Posterior vena cava (tissue), 2 donors: ENCODE data around the gene JAKMIP3. TPM values are rescaled to one million over a fixed set of nuclear protein-coding genes. Genes with fewer than 3 reads are reported as not detected.
"Not testable (repeated sequence)": the region's sequence is repeated elsewhere in the genome, so short reads cannot be mapped to it uniquely, and the experiment has no call there.

ENCODE experiments used
- DNase-seq: peaks from one replicate; pipeline ENCODE4 v3.0.0-alpha.2; 2020; ENCODE audit warnings: low spot score
- intact Hi-C, 2 donors: fragments of 100-400 bp; cut with DNase I; formaldehyde crosslinking; loops; one replicate each; pipeline versions ENCODE4 v1.14.1 to v1.14.2; 2022 to 2023
- total RNA-seq, 2 donors: library from RNA; stranded (reverse); fragmentation: NEBNext Ultra II Directional; extraction: Animal tissue kit (Norgen Biotek cat#: 25700); gene quantifications; one replicate each; pipeline ENCODE4 v1.2.1, GENCODE V29; 2021
- donor health status: DM: yes; HTN: yes; CAD: no.
- donor health status: DM: yes; HTN: yes; CAD: no.

The JAKMIP3 gene
- total RNA-seq, 2 donors from 2014 or later = 0.60 to 0.62 TPM

DNA sequence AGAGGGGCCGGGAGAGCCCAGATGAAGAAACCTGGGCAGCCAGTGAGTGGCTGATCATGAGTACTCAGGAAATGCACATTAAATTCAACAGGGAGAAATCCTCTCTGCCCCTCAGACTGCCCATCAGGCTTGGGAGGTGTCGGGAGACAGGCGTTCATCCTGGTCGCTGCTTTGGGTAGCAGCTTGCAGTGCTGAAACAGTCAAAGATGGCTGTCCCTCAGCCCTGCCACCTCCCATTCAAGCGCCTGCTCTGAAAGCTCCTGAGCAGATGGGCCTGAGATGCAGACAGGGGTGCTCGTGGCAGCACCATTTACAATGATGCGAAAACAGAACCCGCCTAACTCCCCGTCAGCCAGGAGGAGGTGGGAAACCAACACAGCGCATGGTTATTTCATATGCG lies 3.6 kb upstream of the JAKMIP3 start:
- intact Hi-C loops = no loop called here
- DNase-seq = peak; percentile 49

DNA sequence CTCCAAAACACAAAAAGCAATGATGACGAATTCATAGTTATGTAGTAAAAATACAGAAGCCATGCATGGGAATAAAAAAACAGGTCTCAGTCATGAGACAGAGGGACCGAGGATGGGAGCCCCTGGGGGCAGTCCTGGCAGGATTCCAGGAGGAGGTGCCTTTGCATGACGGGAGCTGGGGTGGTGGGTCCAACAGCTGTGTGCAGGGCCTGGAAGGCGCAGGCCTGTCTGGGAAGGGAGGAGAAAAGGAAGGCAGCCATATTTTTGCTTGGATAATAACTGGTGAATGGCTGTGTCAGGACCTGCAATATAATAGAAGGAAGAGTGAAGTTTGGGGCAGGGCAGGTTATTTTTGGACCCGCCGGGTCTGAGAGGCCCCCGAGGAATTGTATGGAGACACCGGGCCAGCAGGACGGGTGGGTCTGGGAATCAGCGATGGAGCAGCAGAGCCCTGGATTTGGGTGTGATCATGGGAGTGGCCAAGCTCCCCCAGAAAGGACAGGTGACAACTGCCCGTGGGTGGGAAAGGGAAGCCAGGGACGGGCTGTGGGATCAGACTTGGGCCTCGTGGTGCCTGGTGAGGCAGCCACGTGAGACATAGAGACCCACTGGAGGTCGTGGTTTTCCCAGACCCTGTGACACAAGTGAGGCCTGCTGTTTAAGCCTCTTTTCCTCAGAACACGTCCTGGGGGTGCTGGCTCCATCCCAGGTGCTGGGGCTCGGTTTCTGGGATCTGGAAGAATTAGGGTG lies 2.9 kb upstream of the JAKMIP3 start:
- peak; percentile 56 for DNase-seq
- intact Hi-C loops = no loop called here

DNA sequence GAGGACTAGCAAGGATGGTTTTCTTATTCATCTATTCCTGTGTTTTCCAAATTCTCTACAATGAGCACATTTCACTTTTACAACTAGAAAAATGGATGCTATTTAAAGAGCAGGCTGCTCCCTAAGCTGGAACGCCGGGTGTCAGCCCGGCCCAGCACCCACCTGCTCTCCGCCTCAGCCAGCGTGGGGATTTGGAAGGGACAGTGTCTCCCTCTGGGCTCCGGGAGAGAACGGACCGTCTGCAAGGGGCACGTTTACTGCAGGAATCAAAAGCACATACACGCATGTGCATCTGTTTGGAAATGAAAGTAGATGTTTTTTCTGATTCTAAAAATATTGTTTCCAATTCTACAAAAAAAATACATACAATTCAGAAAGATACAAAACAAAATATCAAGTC lies 2.3 kb upstream of the JAKMIP3 start:
- peak; percentile 46 for DNase-seq
- intact Hi-C loops = no loop called here

DNA sequence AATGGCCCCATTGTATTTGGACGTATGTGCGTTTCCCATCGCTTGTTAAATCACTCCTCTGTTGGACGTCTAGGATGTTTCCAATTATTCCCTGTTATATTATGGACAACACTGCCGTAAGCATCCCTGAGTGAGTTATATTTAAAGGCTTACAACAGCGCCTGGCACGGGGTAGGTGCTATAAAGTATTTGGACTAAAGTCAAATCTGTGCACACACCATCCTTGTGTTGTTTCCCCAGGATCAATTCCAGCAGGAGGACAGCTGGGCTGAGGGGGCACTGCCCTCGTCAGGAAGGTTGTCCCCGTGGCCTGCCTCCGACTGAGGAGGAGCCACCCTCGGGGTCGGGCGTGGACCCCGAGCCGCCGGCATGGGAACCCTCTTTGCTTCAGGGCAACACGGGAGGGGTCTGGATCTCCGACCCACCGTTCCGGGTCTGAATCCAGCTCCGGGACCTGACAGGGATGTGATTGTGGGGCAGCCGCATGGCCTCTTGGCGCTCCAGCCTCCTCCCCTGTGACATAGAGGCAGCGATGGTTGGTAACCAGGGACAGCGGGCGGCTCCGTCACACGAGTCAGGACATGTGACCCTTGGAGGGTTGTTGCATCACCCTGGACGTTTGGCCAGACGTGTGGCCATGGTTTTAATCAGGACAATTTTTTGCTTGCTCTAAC lies 1.5 kb upstream of the JAKMIP3 start:
- peak; percentile 74 for DNase-seq
- intact Hi-C loops = no loop called here

DNA sequence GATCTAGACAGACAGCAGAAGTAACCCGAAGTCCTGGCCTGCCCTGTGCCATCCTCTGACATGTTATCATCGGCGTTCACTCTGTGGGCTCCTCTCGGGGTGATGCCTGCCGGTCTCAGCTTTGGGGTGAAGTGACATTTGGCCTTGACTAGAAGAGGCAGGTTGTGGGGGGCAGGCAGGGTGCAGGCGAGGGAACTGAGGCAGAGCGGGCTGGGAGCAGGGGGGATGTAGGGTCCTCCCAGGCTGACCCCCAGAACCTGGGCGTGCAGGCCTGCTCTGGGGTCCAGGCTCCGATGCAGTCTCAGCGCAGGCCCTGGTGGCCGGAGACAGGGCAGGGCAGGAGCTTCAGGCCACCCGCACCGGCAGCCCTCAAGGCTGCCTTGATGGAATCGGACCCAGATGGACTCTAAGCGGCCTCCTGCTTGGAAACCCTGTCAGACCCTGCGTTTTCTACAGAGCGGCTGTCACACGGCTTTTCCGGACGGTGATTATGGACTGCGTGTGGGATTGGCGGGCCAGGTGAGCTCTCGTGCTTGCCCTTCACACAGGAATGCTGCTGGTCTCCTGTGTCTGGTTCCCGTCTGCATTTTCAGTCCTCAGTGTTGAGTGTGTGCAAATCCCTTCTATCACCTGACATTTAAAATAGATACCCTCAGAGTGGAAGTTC lies 842 bp upstream of the JAKMIP3 start:
- intact Hi-C loops = no loop called here
- peak; percentile 67 for DNase-seq

DNA sequence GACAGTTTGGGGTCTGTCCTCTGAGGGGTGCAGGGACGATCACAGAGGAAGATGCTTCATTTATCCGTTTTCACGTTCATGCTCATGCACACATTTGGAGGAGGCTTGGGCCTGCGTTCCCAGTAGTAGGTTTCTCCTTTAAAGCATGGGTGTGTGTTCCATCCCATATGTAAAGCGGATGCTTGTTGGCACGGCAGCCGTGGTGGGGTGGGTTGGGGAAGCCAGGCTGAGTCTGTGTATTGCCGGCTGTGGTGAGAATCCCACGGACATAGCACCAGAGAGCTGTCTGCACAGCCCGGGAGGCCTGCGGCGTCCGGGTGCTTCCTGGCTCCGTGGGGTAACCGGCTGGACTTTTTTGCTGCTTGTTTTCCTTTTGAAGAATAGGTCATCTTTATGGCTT lies 440 bp downstream of the JAKMIP3 start:
- DNase-seq = peak; percentile 40
- intact Hi-C loops = no loop called here

DNA sequence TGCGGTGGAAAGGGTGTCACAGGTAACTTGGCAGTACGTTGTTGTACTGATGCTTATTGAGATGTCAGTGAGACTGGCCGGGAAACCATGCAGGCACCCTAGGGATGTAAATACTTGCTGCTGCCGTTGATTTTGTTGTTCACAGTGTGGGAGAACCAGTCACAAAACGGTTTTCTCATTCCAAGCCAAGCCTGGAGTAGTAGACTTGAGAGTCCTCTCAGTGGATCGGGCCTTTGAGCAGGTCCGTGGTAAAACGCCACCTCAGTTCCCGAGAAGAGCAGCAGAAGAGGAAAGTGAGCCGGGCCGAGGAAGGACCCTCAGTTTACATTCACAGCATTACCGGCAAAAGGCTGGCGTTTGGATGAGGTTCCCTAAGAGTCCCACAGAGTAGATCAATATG lies 1.1 kb downstream of the JAKMIP3 start:
- intact Hi-C loops = no loop called here

DNA sequence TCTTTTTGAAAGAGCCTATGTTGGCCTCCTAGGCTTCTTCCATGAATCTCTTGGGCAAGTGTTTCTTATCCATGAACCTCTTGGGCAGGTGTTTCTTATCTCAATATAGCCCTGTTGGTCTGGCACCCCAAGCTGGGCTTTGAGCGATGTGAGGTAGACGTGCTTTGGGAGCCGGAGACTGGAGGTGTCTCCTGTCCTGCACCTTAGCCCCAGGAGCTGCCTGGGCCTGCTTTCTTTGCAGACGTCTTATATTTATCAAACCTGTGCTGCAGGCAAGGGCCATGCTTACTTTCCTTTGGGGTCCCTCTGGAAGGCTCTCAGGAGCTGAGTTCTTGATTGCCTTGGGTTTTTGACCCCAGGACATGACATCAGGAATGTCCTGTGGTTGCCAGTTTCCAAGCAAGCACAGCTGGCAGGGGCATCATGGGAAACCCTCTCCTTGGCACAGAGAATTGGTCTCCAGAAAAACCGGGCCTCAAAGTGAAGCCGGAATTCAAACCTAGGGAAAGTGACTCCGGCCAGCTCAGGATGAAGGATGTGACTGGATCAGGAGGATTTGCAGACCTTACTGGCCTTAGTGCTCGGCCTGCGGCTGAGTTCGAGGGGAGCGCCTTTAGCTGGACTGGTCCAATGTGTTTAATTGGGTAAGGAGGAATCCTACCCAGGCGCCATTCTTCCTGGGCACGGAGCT lies 2.8 kb downstream of the JAKMIP3 start:
- intact Hi-C loops = no loop called here

More for the DNA sequence above, 1.1 kb downstream of the JAKMIP3 start:
- DNase-seq = peak; percentile 38

DNA sequence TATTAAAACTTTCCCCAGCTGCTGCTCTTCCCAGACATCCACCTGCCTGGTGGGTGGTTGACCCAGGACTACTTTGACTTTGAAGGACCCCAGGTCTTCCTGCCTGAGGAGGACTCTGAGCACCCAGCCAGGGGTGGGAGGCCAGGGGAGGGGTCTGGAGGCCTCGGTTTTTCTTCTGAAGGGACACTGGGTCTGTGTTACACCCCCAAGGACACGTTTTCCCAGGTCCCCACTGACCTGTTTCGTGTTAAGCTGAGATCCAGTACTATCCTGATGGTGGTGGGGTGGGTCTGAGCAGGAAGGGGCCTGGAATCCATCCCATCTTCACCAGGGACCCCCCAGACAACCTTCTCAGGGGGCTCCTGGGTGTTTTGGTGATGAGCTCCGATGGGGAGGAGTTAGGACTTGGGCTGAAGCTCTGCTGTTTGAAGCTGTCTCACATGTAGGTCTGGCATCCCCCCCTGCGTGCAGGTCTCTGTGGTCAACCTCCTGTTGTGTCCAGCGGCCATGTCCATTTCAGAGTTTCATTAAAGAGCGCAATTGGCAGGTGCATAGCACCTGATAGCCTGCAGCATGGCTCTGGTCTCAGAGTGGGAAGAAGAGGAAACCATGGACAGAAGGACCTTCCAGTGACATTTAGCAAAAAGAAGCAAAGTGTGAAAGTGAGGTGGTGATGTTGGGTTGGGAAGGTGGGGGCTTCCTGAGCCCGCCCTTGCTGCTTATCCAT lies 3.5 kb downstream of the JAKMIP3 start:
- DNase-seq = peak; percentile 37
- intact Hi-C loops = no loop called here

More for the DNA sequence above, 2.8 kb downstream of the JAKMIP3 start:
- peak; percentile 65 for DNase-seq

DNA sequence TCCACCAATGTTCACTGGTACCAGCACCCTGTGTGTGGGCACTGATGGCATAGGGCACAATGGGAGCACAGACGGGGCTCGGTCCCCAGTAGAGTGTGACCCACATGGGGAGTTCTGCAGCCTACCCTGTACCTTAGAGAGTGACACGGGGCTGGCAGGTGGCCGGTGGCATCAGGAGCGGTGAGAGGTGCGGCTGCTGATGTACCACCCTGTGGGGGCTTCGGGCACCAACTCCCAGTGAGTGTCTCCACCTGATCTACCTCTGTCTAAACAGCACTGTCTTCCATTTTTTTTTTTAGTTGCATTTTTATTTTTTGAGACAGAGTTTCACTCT lies 4.1 kb downstream of the JAKMIP3 start:
- peak; percentile 40 for DNase-seq
- intact Hi-C loops = no loop called here

DNA sequence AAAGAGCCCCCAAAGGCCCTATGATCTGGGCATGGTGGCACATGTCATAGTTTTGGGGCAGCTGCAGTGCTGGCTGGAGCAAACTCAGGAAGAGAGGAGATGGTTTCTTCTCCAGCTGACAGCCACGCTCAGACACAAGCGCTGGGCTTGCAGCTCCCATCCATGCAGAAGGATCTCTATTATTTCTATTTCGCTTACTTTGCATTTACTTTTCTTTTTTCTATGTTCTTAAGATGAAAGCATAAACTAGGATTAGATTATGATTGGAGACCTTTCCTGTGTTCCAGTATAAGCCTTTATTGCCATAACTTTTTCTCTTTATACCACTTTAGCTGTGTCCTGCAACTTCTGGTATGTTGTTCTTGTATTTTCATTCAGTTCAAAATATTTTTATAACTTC lies 5.0 kb downstream of the JAKMIP3 start:
- intact Hi-C loops = no loop called here
- DNase-seq = no peak

DNA sequence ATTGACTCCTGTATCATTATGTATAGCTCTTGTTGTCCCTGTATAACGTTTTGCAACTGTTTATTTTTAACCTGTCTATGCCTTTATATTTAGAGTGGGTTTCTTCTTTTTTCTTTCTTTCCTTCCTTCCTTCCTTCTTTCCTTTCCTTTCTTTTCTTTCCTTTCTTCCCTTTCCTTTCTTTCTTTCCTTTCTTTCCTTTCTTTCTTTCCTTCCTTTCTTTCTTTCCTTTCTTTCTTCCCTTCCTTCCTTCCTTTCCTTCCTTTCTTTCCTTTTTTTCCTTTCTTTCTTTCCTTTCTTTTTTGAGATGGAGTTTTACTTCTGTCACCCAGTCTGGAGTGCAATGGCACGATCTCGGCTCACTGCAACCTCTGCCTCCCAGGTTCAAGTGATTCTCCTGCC lies 5.9 kb downstream of the JAKMIP3 start:
- intact Hi-C loops = no loop called here
- DNase-seq = no peak

DNA sequence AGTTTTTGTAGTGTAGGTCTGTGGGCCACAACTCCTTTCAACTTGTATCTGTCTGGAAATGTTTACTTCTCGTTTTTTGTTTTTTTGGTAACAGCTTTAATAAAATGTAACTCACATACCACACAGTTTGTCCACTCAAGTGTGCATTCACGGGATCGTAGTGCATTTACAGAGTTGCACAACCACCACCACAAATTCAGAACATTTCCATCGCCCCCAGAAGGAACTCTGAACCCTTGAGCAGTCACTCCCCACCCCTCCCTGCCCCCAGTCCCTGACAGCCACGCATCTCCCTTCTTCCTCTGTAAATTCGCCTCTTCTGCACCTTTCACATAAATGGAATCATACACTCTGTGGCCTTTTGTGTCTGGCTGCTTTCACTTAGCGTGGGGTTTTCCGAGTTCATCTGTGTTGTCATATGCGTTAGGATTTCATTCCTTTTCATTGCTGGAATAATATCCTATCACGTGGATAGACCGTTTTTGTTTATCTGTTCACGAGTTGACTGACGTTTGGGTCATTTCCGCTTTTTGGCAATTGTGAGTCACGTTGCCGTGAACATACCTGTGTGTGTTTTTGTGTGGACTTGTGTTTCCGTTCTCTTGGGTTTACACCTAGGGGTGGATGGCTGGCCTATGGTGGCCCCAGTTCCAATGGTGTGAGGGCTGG lies 10.3 kb downstream of the JAKMIP3 start:
- intact Hi-C loops = no loop called here
- no peak for DNase-seq

DNA sequence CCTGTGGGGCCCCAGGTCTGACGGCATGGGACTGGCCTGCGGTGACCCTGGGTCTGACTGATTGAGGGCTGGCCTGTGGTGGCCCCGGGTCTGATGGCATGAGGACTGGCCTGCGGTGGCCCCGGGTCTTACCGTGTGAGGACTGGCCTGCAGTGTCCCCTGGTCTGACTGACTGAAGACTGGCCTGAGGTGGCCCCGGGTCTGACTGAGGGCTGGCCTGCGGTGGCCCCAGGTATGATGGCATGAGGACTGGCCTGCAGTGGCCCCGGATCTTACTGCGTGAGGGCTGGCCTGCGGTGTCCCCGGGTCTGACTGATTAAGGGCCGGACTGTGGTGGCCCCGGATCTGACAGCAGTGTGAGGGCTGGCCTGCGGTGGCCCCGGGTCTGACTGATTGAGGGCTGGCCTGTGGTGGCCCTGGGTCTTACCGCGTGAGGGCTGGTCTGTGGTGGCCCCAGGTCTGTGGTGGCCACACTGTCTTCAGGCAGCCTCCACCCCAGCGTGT lies 10.9 kb downstream of the JAKMIP3 start:
- DNase-seq = peak; percentile 67
- intact Hi-C loops = no loop called here

DNA sequence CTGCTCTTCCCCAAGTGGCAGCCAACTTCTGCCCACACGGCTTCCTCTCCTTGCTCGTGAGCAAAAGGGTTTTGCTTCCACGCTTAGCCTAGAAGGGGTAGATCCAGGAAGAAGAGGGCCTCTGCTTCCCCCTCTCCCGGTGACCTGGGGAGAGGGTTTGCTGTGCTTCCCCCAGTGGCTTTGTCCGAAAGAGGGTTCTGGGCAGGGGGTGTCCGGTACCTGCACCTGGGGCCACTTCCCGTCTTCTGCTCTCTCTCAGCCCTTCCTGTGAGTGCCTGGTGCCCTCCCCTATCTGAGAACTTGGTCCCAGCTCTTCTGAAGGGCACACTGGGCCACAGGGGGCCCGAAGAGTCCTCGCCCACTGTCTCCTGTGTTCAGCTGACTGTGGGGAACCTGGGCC lies 11.3 kb downstream of the JAKMIP3 start:
- intact Hi-C loops = no loop called here
- DNase-seq = peak; percentile 28

DNA sequence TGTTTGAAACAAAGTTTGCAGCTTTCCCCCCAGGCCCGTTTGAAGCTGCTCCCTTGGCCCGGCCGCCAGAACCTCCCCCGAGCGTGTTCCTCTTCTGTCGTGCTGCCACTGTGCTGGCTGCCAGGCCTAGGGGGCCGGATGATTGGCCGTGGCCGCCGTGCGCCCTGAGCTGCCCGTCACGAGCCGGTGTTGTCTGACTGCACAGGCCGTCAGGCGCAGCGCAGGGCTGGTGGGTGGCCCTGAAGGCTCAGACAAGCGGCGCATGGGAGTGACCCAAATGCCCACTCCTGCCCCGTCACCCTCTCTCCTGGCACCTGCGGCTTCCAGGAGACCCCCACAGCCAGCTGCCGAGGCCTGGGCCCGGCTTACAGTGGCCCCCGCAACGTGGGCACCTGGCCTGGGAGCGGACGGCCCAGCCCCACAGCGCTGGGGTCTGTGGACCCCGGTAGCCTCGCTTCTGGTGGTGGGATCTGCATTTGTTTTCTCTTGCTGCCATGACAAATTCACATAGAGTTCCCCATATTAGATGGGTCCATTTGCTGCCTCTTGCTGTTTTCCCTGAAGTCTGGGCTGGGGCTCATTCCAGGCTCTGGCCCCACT lies 13.1 kb downstream of the JAKMIP3 start:
- intact Hi-C loops = no loop called here
- peak; percentile 73 for DNase-seq

DNA sequence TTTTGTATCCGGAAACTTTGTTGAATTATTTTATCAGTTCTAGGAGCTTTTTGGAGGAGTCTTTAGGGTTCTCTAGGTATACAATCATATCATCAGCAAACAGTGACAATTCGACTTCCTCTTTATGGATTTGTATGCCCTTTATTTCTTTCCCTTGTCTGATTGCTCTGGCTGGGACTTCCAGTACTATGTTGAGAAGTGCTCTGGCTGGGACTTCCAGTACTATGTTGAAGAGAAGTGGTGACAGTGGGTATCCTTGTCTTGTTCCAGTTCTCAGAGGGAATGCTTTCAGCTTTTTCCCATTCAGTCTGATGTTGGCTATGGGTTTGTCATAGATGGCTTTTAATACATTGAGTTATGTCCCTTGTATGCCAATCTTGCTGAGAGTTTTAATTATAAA lies 18.6 kb downstream of the JAKMIP3 start:
- intact Hi-C loops, DNase-seq: not testable (repeated sequence)

DNA sequence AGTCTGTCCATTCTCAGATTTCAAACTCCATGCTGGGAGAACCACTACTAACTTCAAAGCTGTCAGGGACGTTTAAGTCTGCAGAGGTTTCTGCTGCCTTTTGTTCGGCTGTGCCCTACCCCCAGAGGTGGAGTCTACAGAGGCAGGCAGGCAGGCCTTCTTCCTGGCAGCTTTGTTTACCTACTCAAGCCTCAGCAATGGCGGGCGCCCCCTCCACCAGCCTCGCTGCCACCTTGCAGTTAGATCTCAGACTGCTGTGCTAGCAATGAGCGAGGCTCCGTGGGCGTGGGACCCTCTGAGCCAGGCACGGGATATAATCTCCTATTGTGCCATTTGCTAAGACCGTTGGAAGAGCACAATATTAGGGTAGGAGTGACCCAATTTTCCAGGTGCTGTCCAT lies 27.5 kb downstream of the JAKMIP3 start:
- DNase-seq = peak; percentile 24
- intact Hi-C loops = not testable (repeated sequence)
